ENCODE results near the gene DUS2. TPM values are rescaled to one million over a fixed set of nuclear protein-coding genes. Genes with fewer than 3 reads are reported as not detected.
"Not testable (repeated sequence)": the region's sequence is repeated elsewhere in the genome, so short reads cannot be mapped to it uniquely, and the experiment has no call there.

DUS2 gene
- polyA plus RNA-seq, 1 donor (not counting 4 experiments of a cell fraction or from before 2014, with no cell fraction given) = 22.9 TPM

- H2AFZ ChIP-seq (ENCODE audit: control insufficient read depth, low read length); H3K9ac ChIP-seq (ENCODE audit: control insufficient read depth, extremely low read depth, insufficient read depth, low read length); H3K27ac ChIP-seq (ENCODE audit: control insufficient read depth, insufficient read depth, low read length); dilution Hi-C loops (cut with MboI; ENCODE audit: extremely low pct_ligation_motif_present, low sequenced_read_pairs); H3K4me3 ChIP-seq (ENCODE audit: control insufficient read depth in 2 of 3, extremely low read depth in 1 of 3, insufficient read depth in 2 of 3, low read depth in 1 of 3, low read length in 3 of 3); H3K4me2 ChIP-seq (ENCODE audit: control insufficient read depth, extremely low read depth, insufficient read depth, low read depth, low read length); H3K9me1 ChIP-seq (ENCODE audit: control insufficient read depth, extremely low read depth, insufficient read depth, low read length); H3K27me3 ChIP-seq (ENCODE audit: control insufficient read depth, extremely low read depth, insufficient read depth, low read length); H3K9me3 ChIP-seq (ENCODE audit: control insufficient read depth, low read depth, low read length); H3K4me1 ChIP-seq (ENCODE audit: control insufficient read depth, extremely low read depth, insufficient read depth, low read length); H3K36me3 ChIP-seq (ENCODE audit: control insufficient read depth in 2 of 2, extremely low read depth in 1 of 2, insufficient read depth in 2 of 2, low read length in 2 of 2); DNase-seq (ENCODE audit: low read depth, low spot score); H4K20me1 ChIP-seq (ENCODE audit: control insufficient read depth, extremely low read depth, insufficient read depth, low read length); FAIRE-seq; H3K79me2 ChIP-seq (ENCODE audit: control insufficient read depth, insufficient read depth, low read length): not testable (repeated sequence)
Observed at GRCh38 chr16:67998779-67999688, 24.1 kb upstream of the DUS2 start, which contains the start of gene DPEP2. DPEP2 (minus strand) TSS chr16:67999484; CDS start chr16:67993212, 6,272 bp downstream.

- H3K9me1 ChIP-seq (ENCODE audit: control insufficient read depth, extremely low read depth, insufficient read depth, low read length) = no peaks in the 10 kb centered on the region
- TF ChIP-seq EZH2 (IDR thresholded peaks at IDR 0.05; ENCODE audit: low read length) = no peak
- TF ChIP-seq CTCF (optimal IDR thresholded peaks at IDR 0.05 in 1 of 3, IDR thresholded peaks at IDR 0.05 in 1 of 3, conservative IDR thresholded peaks at IDR 0.05 in 1 of 3; ENCODE audit: extremely low read depth in 1 of 3, insufficient read depth in 2 of 3, low read length in 3 of 3) = no peak
- no peak overlapping the region for H2AFZ ChIP-seq (ENCODE audit: control insufficient read depth, low read length)
- no peaks in the 10 kb centered on the region for H3K36me3 ChIP-seq (ENCODE audit: control insufficient read depth in 2 of 2, extremely low read depth in 1 of 2, insufficient read depth in 2 of 2, low read length in 2 of 2)
- H3K4me3 ChIP-seq (ENCODE audit: control insufficient read depth in 2 of 3, extremely low read depth in 1 of 3, insufficient read depth in 2 of 3, low read depth in 1 of 3, low read length in 3 of 3) = no peak overlapping the region
- peaks cover 7% of the 10 kb centered on the region for H3K4me1 ChIP-seq (ENCODE audit: control insufficient read depth, extremely low read depth, insufficient read depth, low read length)
- no peak overlapping the region for H3K9ac ChIP-seq (ENCODE audit: control insufficient read depth, extremely low read depth, insufficient read depth, low read length)
- H3K4me2 ChIP-seq (ENCODE audit: control insufficient read depth, extremely low read depth, insufficient read depth, low read depth, low read length) = no peak overlapping the region
- no peaks in the 10 kb centered on the region for H4K20me1 ChIP-seq (ENCODE audit: control insufficient read depth, extremely low read depth, insufficient read depth, low read length)
- H3K9me3 ChIP-seq (ENCODE audit: control insufficient read depth, low read depth, low read length) = no peaks in the 10 kb centered on the region
- no peaks in the 10 kb centered on the region for H3K27me3 ChIP-seq (ENCODE audit: control insufficient read depth, extremely low read depth, insufficient read depth, low read length)
- dilution Hi-C loops (cut with MboI; ENCODE audit: extremely low pct_ligation_motif_present, low sequenced_read_pairs) = no loop called here
- FAIRE-seq (no peak), DNase-seq (ENCODE audit: low read depth, low spot score) (no peak)
- no peaks in the 10 kb centered on the region for H3K79me2 ChIP-seq (ENCODE audit: control insufficient read depth, insufficient read depth, low read length)
- no peak overlapping the region for H3K27ac ChIP-seq (ENCODE audit: control insufficient read depth, insufficient read depth, low read length)
Observed at GRCh38 chr16:67999985-68000384, 23.1 kb upstream of the DUS2 start.
